Measurements from ENCODE around the gene MAGI2. TPM values are rescaled to one million over a fixed set of nuclear protein-coding genes. Genes with fewer than 3 reads are reported as not detected.

MAGI2 gene
- polyA plus RNA-seq, 3 donors: 0.03 to 0.11 TPM; not detected in 1

DNA sequence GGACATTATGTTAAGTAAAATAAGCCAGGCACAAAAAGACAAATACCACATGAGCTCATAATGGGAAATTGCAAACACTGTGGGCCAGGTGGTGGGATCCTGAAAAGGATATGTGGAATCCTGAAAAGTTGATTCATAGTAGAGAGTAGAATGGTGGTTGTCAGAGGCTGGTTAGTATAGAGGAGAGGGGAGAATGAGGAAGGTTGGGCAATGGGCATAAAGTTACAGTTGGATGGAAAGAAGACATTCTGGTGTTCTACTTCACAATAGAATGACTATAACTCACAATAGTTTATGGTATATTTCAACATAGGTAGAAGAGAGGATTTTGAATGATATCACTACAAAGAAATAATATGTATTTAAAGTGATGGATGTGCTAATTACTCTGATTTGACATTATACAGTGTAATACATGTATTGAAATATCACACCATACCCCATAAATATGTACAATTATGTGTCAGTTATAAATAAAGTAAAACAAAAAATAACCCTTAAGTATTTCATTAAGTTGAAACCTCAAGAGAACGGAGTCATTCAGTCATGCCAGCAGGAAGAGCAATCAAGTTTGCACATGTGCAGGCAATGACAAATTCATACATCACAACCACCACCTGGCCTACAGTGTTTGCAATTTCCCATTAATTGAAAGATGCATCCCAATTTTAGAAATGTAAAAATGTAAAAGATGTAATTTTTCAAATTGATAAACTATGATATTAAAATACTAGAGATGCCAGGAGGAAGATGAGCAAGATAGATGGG lies 156.7 kb downstream of the MAGI2 start:
- H3K27me3 ChIP-seq (ENCODE audit: control insufficient read depth in 2 of 2, insufficient read depth in 2 of 2, low read length in 2 of 2): no peaks in the 10 kb centered on the region
- intact Hi-C loops (cut with micrococcal nuclease): no loop called here
- H3K9me3 ChIP-seq (replicated peaks in 1 of 2; ENCODE audit: control insufficient read depth in 1 of 2, insufficient read depth in 1 of 2, low read length in 2 of 2): no peaks in the 10 kb centered on the region
- TF ChIP-seq, protein P1, sequence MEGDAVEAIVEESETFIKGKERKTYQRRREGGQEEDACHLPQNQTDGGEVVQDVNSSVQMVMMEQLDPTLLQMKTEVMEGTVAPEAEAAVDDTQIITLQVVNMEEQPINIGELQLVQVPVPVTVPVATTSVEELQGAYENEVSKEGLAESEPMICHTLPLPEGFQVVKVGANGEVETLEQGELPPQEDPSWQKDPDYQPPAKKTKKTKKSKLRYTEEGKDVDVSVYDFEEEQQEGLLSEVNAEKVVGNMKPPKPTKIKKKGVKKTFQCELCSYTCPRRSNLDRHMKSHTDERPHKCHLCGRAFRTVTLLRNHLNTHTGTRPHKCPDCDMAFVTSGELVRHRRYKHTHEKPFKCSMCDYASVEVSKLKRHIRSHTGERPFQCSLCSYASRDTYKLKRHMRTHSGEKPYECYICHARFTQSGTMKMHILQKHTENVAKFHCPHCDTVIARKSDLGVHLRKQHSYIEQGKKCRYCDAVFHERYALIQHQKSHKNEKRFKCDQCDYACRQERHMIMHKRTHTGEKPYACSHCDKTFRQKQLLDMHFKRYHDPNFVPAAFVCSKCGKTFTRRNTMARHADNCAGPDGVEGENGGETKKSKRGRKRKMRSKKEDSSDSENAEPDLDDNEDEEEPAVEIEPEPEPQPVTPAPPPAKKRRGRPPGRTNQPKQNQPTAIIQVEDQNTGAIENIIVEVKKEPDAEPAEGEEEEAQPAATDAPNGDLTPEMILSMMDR (IDR thresholded peaks at IDR 0.05): no peak
- H3K27ac ChIP-seq (ENCODE audit: low read depth in 1 of 2, low read length in 2 of 2): no peak overlapping the region
- no peaks in the 10 kb centered on the region for H4K20me1 ChIP-seq (ENCODE audit: insufficient read depth, low read length)
- no peak overlapping the region for H3K4me3 Mint-ChIP-seq
- no peaks in the 10 kb centered on the region for H3K79me2 ChIP-seq (ENCODE audit: insufficient read depth, low read length)
- no peak for DNase-seq
- no peak overlapping the region for H3K4me3 ChIP-seq (replicated peaks in 1 of 3; ENCODE audit: low read depth in 2 of 3, low read length in 3 of 3)
- no CpG with 5 or more reads among the region's 1 CpG for WGBS (ENCODE audit: insufficient coverage)
- peaks cover 4% of the 10 kb centered on the region for H3K4me1 Mint-ChIP-seq
- H3K27ac Mint-ChIP-seq: no peak overlapping the region
- no peak overlapping the region for H2AFZ ChIP-seq (ENCODE audit: insufficient read depth, low read depth, low read length, poor library complexity, severe bottlenecking)
- H3K36me3 ChIP-seq (replicated peaks in 1 of 2; ENCODE audit: control insufficient read depth in 1 of 2, insufficient read depth in 2 of 2, low read length in 2 of 2): no peaks in the 10 kb centered on the region
- no peaks in the 10 kb centered on the region for H3K9me3 Mint-ChIP-seq
- no peaks in the 10 kb centered on the region for H3K36me3 Mint-ChIP-seq
- H3K27me3 Mint-ChIP-seq (ENCODE audit: low read depth in 3 of 3): peaks cover 0 to 3% (median 1%) of the 10 kb centered on the region in 3 donors
- no peak overlapping the region for H3K9ac ChIP-seq (ENCODE audit: insufficient read depth, low read length, poor library complexity, severe bottlenecking)
- H3K4me1 ChIP-seq (ENCODE audit: control insufficient read depth in 1 of 2, insufficient read depth in 2 of 2, low read length in 2 of 2): no peaks in the 10 kb centered on the region
- H3K4me2 ChIP-seq (replicated peaks; ENCODE audit: extremely low read depth, low read length, poor library complexity, severe bottlenecking): no peak overlapping the region

- Histone ChIP-seq H3K4me2 (replicated peaks; ENCODE audit: extremely low read depth, low read length, poor library complexity, severe bottlenecking) (no peak overlapping the region), H3K36me3 (replicated peaks in 1 of 2; ENCODE audit: control insufficient read depth in 1 of 2, insufficient read depth in 2 of 2, low read length in 2 of 2) (no peaks in the 10 kb centered on the region), H3K9me3 (replicated peaks in 1 of 2; ENCODE audit: control insufficient read depth in 1 of 2, insufficient read depth in 1 of 2, low read length in 2 of 2) (no peaks in the 10 kb centered on the region), H3K4me3 (replicated peaks in 1 of 3; ENCODE audit: low read depth in 2 of 3, low read length in 3 of 3) (no peak overlapping the region), H4K20me1 (ENCODE audit: insufficient read depth, low read length) (no peaks in the 10 kb centered on the region), H2AFZ (ENCODE audit: insufficient read depth, low read depth, low read length, poor library complexity, severe bottlenecking) (no peak overlapping the region), H3K27ac (ENCODE audit: low read depth in 1 of 2, low read length in 2 of 2) (no peak overlapping the region), H3K27me3 (ENCODE audit: control insufficient read depth in 2 of 2, insufficient read depth in 2 of 2, low read length in 2 of 2) (no peaks in the 10 kb centered on the region), H3K79me2 (ENCODE audit: insufficient read depth, low read length) (no peaks in the 10 kb centered on the region), H3K4me1 (ENCODE audit: control insufficient read depth in 1 of 2, insufficient read depth in 2 of 2, low read length in 2 of 2) (no peaks in the 10 kb centered on the region), H3K9ac (ENCODE audit: insufficient read depth, low read length, poor library complexity, severe bottlenecking) (no peak overlapping the region)
- TF ChIP-seq, protein P1 (IDR thresholded peaks at IDR 0.05): no peak
- no peak for DNase-seq
- Mint-ChIP-seq H3K27me3 (ENCODE audit: low read depth in 3 of 3) (peaks cover 0 to 1% (median 1%) of the 10 kb centered on the region in 3 donors), H3K4me3 (no peak overlapping the region), H3K36me3 (no peaks in the 10 kb centered on the region), H3K9me3 (no peaks in the 10 kb centered on the region), H3K27ac (peak overlapping the region in 1 of 7 donors; percentile 60), H3K4me1 (no peaks in the 10 kb centered on the region)
- intact Hi-C loops (cut with micrococcal nuclease): no loop called here
- 93% methylated on average over 4 of the region's 7 CpGs for WGBS (ENCODE audit: insufficient coverage)
Observed at GRCh38 chr7:79293655-79294142, 159.8 kb downstream of the MAGI2 start.

Measured in CD14-positive monocyte (primary cell).